ENCODE results near the gene FAAH2. TPM values are rescaled to one million over a fixed set of nuclear protein-coding genes. Genes with fewer than 3 reads are reported as not detected.

FAAH2 gene
- total and polyA plus RNA-seq, 8 donors = 2.6 to 17.3 (median 7.2) TPM; not detected in 1

GRCh38 chrX:57366430-57366829 lies 79.9 kb downstream of the FAAH2 start:
- 57 to 86% (median 70%) methylated on average over 2 to 4 of the region's 4 CpGs for WGBS, 5 donors
- no peak overlapping the region for H3K4me3 ChIP-seq
- TF ChIP-seq POLR2AphosphoS5 (IDR thresholded peaks at IDR 0.05) (no peak), POLR2A (IDR thresholded peaks at IDR 0.05) (no peak), EP300 (IDR thresholded peaks at IDR 0.05) (no peak)
- TF ChIP-seq, protein P1, sequence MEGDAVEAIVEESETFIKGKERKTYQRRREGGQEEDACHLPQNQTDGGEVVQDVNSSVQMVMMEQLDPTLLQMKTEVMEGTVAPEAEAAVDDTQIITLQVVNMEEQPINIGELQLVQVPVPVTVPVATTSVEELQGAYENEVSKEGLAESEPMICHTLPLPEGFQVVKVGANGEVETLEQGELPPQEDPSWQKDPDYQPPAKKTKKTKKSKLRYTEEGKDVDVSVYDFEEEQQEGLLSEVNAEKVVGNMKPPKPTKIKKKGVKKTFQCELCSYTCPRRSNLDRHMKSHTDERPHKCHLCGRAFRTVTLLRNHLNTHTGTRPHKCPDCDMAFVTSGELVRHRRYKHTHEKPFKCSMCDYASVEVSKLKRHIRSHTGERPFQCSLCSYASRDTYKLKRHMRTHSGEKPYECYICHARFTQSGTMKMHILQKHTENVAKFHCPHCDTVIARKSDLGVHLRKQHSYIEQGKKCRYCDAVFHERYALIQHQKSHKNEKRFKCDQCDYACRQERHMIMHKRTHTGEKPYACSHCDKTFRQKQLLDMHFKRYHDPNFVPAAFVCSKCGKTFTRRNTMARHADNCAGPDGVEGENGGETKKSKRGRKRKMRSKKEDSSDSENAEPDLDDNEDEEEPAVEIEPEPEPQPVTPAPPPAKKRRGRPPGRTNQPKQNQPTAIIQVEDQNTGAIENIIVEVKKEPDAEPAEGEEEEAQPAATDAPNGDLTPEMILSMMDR (IDR thresholded peaks at IDR 0.05) = no peak
- no peaks in the 10 kb centered on the region for H3K36me3 ChIP-seq
- H3K9me3 ChIP-seq = peaks cover 0 to 7% (median 3%) of the 10 kb centered on the region in 4 donors
- no peaks in the 10 kb centered on the region for H3K4me1 ChIP-seq
- peaks cover 0 to 4% (median 0%) of the 10 kb centered on the region in 3 donors for H3K27me3 ChIP-seq
- DNase-seq = no peak
- no peak overlapping the region for H3K27ac ChIP-seq
- intact Hi-C loops (cut with DNase I; ENCODE audit: low total_unique reads) = no loop called here

DNA sequence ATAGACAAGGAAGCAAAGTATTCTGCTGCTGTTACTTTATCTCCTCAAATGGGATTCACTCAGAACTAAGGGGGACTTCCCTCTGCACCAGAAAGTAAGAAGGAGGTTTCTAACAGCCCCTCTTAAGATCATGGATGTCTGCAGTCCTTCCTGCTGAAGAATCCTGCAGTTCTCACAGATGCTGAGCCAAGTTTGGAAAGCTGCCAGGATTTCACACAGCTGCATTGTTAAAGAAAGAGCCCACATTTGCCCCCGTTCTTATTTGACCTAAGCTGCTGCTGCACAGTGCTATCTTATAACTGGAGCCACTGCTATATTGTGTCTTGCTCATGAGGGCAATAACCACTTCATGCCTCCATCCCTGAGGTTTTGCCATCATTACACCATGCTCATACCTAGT lies 81.1 kb downstream of the FAAH2 start:
- TF ChIP-seq EP300 (IDR thresholded peaks at IDR 0.05) = no peak
- no peak for TF ChIP-seq POLR2A (IDR thresholded peaks at IDR 0.05)
- no peak for TF ChIP-seq POLR2AphosphoS5 (IDR thresholded peaks at IDR 0.05)
- TF ChIP-seq, protein P1 (IDR thresholded peaks at IDR 0.05) = no peak
- H3K27me3 ChIP-seq = peaks cover 0 to 4% (median 0%) of the 10 kb centered on the region in 3 donors
- intact Hi-C loops (cut with DNase I; ENCODE audit: low total_unique reads) = no loop called here
- no peaks in the 10 kb centered on the region for H3K36me3 ChIP-seq
- H3K4me3 ChIP-seq = no peak overlapping the region
- WGBS, 5 donors = 20 to 42% (median 24%) methylated on average over 1 of the region's 1 CpG
- H3K27ac ChIP-seq = no peak overlapping the region
- no peaks in the 10 kb centered on the region for H3K4me1 ChIP-seq
- no peaks in the 10 kb centered on the region for H3K9me3 ChIP-seq
- DNase-seq = peak in 1 of 2 donors; percentile 20

- no peak for DNase-seq
- H3K9me3 ChIP-seq = no peaks in the 10 kb centered on the region
- intact Hi-C loops (cut with DNase I; ENCODE audit: low total_unique reads) = no loop called here
- TF ChIP-seq, protein P1 (IDR thresholded peaks at IDR 0.05) = no peak
- TF ChIP-seq POLR2A (IDR thresholded peaks at IDR 0.05) (no peak), POLR2AphosphoS5 (IDR thresholded peaks at IDR 0.05) (no peak), EP300 (IDR thresholded peaks at IDR 0.05) (no peak)
- no peaks in the 10 kb centered on the region for H3K36me3 ChIP-seq
- H3K27me3 ChIP-seq = peaks cover 0 to 4% (median 0%) of the 10 kb centered on the region in 3 donors
- H3K4me3 ChIP-seq = no peak overlapping the region
- H3K27ac ChIP-seq = no peak overlapping the region
- WGBS, 5 donors = 58 to 100% (median 89%) methylated on average over 1 of the region's 1 CpG; no CpG with 5 or more reads in 1 of the 5 donors
- no peaks in the 10 kb centered on the region for H3K4me1 ChIP-seq
Measured at GRCh38 chrX:57368158-57368557, 81.7 kb downstream of the FAAH2 start.

DNA sequence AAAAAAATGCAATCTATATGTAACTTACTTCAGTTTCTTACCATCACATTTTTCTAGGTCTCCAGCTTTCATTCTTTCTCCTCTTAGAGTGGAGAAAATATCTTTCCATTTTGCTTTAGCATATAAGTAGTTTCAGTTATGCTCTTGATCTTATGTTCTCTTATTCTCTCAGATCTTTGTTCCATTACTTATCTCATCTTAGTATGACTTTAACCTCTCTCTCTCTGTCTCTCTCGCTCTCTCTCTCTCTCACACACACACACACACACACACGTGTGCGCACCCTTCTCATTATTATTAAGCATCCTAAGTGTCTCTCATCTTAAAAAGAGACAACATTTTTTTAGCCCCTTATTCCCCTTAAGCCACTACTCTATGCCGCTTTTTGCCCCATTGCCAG lies 92.8 kb downstream of the FAAH2 start:
- intact Hi-C loops (cut with DNase I; ENCODE audit: low total_unique reads) = no loop called here
- Histone ChIP-seq H3K27me3 (no peaks in the 10 kb centered on the region), H3K4me1 (no peaks in the 10 kb centered on the region), H3K36me3 (peaks cover 0 to 3% (median 0%) of the 10 kb centered on the region in 4 donors), H3K4me3 (no peak overlapping the region), H3K27ac (no peak overlapping the region), H3K9me3 (no peaks in the 10 kb centered on the region)
- DNase-seq = no peak
- no peak for TF ChIP-seq POLR2AphosphoS5 (IDR thresholded peaks at IDR 0.05)
- no peak for TF ChIP-seq POLR2A (IDR thresholded peaks at IDR 0.05)
- TF ChIP-seq, protein P1 (IDR thresholded peaks at IDR 0.05) = no peak
- no peak for TF ChIP-seq EP300 (IDR thresholded peaks at IDR 0.05)
- 68 to 89% (median 77%) methylated on average over 4 of the region's 4 CpGs for WGBS, 5 donors
